HG02759 (cell line): ENCODE results near the gene SLC6A7.

Source experiments
- ATAC-seq: cut with Tn5 transposase; IDR thresholded peaks from one replicate; pipeline ENCODE4 v1.9.1; 2021; ENCODE audit warnings: mild to moderate bottlenecking, moderate library complexity; ENCODE audit not compliant: unreplicated experiment

Gene SLC6A7

GRCh38 chr5:150155258-150156026 is 34.4 kb upstream of the SLC6A7 start, which contains the start of gene PDGFRB:
PDGFRB (minus strand) TSS chr5:150155845; CDS start chr5:150137047, 18,798 bp downstream.
- no peak for ATAC-seq

GRCh38 chr5:150156027-150156368 is 33.9 kb upstream of the SLC6A7 start:
- no peak for ATAC-seq

- no peak for ATAC-seq
Observed at GRCh38 chr5:150156540-150156939, 33.3 kb upstream of the SLC6A7 start.

- no peak for ATAC-seq
Observed at GRCh38 chr5:150157168-150157567, 32.7 kb upstream of the SLC6A7 start.

- no peak for ATAC-seq
Observed at GRCh38 chr5:150158170-150158949, 31.5 kb upstream of the SLC6A7 start.

GRCh38 chr5:150159031-150159430 is 30.8 kb upstream of the SLC6A7 start:
- ATAC-seq = no peak

DNA sequence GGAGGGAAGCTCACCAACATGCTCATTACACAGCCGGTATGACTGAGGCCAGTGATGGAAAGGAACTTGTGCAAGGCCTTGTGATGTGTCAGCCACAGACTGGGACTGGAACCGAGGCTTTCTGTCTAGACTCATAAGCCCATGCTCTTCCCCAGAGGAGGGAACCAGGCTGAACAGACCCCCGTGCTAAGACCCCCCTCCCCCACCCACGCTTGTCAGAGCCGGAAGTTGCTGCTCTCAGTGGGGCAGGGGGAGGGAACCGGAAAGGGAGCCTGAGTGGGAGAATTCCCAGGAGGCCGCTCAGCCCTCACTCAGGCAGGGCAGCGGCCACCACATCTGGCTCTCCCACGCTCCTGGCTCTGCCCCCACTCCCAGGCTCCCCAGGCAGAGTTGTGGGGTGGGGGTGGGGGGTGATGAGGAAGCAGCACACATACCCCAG is 30.1 kb upstream of the SLC6A7 start:
- no peak for ATAC-seq

GRCh38 chr5:150160448-150161081 is 29.3 kb upstream of the SLC6A7 start:
- ATAC-seq = no peak

DNA sequence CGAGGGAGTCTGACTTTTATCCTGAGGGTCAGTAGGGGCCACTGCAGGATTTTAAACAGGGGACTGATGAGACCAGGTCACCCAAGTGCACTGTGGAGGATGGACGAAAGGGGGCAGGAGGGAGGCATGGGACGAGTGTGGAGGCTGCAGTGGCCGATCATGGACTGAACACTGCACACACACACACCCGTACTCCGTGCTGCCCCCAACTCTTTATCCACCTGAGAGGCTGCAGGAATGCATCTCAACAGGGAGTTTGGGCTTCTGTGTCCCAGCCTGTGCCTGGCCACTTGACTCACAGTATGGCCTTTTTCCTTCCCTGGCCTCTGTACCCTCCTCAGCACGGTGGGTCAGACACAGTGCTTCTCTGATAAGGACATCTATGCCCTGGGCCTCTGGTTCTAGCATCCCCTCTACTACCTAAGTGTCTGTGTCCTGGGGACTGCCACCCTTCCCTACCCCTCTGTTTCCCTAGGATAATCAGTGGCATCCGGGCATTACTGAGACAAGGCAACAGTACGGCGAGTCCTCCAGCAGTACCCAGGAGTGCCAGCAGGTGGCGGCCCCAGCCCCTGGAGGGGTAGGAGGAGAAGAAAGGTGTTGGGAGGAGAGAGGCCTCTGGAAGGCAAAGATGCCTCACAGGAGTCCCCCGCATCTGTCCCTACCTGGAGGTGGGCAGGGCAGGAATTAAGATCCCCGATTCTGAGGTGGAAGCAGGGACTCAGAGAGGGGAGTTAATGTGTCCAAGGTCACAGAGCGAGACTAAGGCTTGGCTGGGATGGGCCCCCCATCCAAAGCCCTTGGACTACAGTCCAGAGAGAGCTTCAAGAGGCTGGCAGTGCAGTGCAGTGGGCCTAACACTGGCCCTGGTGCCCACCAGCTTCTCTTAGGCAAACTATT is 28.4 kb upstream of the SLC6A7 start:
- ATAC-seq = peak; percentile 88

DNA sequence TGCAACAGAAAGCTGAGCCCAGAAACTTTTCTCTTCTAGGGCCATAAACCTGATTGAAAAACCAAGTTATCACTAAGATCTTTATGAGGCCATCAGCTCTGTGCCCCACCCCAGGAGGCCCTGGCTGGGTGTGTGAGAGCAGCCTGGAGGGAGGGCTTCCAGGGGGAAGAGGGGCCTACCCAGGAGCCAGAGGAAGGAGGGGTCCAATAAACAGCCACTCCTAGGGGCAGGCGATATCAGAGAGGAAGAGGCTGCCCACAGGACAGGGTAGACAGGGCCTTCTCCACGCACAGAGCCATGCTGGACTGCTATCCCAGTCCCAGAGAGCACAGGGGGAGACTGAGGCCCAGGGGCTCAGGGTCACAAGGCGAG is 27.7 kb upstream of the SLC6A7 start:
- ATAC-seq = no peak

- no peak for ATAC-seq
Observed at GRCh38 chr5:150163035-150163434, 26.8 kb upstream of the SLC6A7 start.

DNA sequence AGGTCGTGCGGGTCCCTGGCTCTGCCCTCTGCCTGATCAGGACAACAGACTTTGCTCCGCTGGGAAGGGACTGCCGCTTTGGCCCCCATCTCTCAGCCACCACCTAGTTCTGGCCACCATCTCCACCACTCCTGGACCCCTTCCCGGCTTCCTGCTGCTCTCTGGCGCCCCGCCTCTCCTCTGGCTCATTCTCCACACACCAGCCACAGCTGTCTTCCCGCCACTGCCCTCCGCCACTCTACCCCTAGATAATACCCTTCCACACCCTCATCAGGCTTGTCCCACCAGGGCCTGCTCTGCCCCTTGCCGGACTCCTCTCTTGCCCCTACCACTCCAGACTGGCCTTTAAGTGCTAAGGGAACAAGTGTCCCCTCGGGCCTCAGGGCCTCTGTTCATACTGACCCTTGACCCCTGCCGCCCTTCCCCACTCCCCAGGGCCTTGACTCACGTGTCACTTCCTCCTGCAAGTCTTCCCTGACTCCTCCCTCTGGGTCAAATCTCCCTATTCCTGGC is 26.3 kb upstream of the SLC6A7 start:
- ATAC-seq = no peak

DNA sequence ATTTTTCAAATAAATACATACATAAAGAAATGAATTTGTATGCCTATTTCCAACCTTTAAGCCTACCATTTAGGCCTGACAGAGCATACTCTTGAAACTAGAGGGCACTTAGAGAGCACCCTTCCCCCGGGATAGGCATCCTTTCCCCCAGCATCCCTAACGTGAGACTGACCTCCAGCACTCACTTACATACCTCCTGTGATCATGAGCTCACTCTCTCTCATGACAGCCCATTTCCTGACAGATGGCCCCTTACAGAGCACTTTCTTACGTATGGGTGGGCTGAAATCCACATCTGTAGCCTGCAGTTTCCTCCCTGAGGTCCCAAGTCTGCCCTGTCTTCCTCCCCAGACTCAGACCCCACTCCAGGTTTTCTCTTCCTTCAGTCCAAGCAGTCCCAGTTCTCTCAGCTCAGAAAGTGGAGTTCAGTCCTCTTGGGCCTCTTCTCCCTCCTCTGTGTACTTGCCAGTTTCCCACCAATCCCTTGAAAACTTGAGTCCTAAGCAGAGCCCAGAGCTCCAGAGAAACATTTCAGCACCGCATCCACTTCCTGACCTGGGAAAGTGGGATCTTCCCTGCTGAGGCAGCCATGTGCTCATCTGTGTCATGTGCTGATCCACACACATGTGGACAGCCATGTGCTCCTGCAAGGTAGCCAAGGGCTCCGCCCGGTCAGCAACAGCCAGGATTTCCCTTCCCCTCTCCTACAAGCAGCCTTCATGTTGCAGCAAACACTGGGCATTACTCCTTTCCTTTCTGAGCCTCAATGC is 25.5 kb upstream of the SLC6A7 start:
- ATAC-seq = no peak

GRCh38 chr5:150166037-150166649 is 23.7 kb upstream of the SLC6A7 start:
- ATAC-seq = no peak

GRCh38 chr5:150166650-150167511 is 23.0 kb upstream of the SLC6A7 start, which contains the start of gene CDX1:
CDX1 (plus strand) TSS chr5:150166778; CDS start chr5:150166877, 99 bp downstream.
- no peak for ATAC-seq

- ATAC-seq = no peak
Observed at GRCh38 chr5:150167512-150167850, 22.4 kb upstream of the SLC6A7 start.

GRCh38 chr5:150167908-150168307 is 22.0 kb upstream of the SLC6A7 start:
- no peak for ATAC-seq

DNA sequence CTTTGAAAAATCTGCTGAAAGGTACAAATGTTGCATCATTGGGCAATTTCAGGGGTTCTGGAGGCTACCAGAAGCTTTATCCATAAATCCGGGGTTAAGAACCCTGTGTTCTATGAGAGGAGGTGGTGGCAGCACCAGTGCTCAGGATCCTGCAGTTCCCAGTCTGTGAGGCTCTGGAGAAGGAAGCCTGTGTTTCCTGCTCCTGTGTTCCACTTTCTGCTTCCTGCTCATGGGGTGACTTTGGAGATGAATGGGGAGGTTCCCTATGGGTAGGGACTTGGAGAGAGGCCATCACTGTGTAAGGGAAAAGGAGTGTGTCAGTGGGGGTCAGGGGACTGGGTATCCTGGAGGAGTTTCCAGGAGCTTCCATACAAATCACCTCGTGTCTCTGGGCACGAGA is 21.0 kb upstream of the SLC6A7 start:
- no peak for ATAC-seq
